SW480 (cell line): ENCODE results near the gene ACER1.
"Not testable (repeated sequence)": the region's sequence is repeated elsewhere in the genome, so short reads cannot be mapped to it uniquely, and the experiment has no call there.

ENCODE experiments used
- DNase-seq: peaks from one replicate; pipeline ENCODE4 v3.0.0-alpha.2; 2016; ENCODE audit warnings: low spot score

ACER1 gene

DNA sequence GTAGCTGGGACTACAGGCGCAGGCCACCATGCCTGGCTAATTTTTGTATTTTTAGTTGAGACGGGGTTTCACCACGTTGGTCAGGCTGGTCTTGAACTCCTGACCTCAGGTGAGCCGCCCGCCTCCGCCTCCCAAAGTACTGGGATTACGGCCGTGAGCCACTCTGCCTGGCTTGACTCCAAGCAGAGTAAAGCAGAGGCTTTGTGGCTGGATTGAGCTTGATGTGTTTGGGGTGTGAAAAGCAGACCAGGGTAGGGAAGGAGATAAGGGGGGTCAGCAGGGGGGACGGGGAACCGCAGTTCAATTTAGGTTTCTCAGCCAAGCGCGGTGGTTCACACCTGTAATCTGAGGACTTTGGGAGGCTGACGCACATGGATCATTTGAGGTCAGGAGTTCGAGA, 23.8 kb upstream of the ACER1 start:
- no peak for DNase-seq

GRCh38 chr19:6355321-6356040, 22.1 kb upstream of the ACER1 start:
- not testable (repeated sequence) for DNase-seq

DNA sequence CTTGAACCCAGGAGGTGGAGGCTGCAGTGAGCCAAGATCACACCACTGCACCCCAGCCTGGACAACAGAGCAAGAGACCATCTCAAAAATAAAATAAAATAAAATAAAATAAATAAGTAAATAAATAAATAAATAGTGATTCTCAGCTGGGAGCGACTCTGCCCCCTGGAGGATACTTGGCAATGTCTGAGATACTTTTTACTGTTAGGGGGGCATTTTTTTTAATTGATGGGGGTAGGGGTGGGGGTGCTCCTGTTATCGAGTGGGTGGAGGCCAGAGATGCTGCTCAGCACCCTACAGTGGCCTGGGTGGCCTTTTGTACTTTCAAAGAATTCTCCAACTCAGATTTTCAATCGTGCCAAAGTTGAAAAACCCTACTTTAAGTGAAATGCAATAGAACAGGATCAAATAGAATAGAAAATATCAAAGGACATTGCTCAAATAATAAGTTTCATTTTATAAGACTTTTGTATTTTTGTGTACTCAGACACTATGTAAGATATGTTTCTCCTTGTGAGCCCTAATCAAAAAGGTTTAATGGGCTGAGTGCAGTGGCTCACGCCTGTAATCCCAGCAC, 20.8 kb upstream of the ACER1 start:
- DNase-seq = no peak

DNA sequence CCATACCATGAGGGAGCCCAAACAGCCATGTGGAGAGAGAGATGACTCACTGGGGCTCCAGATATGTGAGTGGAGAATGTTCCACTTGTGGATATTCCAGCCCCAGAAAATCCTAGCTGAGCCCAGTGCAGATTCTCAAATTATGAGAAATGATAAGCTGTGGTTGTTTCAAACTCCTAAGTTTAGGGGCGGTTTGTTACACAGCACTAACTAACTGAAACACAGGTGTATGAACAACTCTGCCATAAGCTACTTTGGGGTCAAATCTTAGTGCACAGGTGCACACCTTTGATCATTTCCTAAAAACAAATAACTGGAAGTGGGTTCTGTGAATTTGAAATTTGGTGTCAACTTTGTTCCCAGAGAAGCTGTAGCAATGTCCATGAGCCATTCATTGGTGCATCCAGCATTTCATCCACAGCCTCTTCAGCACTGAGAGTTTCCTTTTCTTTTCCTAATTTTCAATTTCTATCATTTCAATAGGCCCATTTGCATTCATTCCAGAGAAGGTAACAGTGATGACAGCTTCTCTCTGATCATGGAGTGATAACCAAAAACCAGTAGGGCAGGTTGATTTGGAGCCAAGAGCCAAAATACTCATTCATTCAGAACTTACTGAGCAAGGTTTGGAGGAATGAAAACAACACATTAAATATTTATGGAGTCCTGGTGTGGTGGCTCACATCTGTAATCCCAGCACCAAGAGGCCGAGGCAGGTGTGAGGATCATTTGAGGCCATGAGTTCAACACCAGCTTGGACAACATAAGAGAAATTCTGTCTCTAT, 19.2 kb upstream of the ACER1 start:
- DNase-seq = no peak

GRCh38 chr19:6350688-6351087, 17.3 kb upstream of the ACER1 start:
- DNase-seq = no peak

- DNase-seq = not testable (repeated sequence)
Observed at GRCh38 chr19:6349271-6349670, 15.9 kb upstream of the ACER1 start.

DNA sequence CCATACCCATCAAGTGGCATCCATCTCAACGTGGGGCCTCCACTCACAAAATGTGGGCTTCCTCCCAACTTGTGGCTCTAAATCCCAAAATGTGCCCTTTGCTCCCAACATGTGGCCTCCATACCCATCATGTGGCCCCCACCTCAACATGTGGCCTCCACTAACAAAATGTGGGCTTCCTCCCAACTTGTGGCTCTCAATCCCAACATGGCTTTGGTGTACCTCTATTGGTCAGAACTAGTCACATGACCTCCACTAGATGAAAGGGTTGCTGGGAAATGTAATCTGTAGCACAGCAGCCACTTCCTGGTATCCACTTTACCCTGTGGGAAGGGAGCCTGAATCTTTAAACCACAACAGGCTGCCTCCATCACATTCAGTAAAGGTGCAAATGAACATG, 10.1 kb upstream of the ACER1 start:
- no peak for DNase-seq

DNA sequence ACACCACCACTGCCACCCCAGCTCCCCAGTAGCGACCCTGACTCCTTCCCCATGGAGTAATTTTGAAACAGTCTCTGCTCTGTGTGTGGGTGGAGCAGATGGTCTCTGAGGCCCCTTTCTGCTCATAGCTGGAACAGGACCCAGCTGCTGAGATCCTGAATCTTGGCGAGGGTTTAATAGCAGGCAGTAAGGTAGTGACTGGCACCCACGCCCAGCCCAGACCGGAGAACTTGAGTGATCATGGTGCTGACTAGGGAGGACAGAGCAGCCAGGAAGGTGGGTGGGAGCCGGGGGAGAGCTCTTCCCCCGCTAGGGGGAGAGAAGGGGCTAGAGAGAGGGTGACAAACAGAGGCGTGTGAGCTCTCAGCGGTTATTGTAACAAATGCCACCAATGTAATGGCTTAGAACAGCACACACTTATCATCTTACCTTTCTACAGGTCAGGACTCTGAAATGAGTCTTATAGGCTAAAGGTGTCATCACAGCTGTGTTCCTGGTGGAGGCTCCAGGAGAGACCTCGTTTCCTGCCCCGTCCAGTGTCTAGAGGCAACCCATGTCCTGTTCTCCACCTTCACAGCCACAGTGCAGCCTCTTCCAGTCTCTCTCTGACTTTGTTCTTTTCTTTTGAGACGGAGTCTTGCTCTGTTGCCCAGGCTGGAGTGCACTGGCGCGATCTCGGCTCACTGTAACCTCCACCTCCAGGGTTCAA, 7.2 kb upstream of the ACER1 start:
- no peak for DNase-seq

- DNase-seq = no peak
Observed at GRCh38 chr19:6334490-6335285, 1.3 kb upstream of the ACER1 start.

DNA sequence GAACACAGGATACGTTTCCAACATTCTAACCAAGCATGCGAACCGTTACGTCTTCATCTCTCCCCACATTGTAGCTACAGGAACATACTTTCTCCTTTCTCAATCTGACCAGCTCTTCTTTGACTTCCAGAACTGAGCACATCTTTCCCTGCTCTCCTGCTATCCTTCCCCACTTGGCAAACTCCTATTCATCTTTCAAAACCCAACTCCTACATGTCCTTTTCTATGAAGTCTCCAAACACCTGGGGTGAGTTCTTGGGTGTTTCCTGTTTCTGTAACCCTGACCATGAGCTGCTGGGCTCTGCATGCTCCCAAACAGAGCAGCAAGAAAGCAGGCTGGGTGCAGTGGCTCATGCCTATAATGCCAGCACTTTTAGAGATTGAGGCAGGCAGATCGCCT, 6.6 kb downstream of the ACER1 start:
- no peak for DNase-seq

- DNase-seq = no peak
Observed at GRCh38 chr19:6325614-6326013, 7.8 kb downstream of the ACER1 start.

DNA sequence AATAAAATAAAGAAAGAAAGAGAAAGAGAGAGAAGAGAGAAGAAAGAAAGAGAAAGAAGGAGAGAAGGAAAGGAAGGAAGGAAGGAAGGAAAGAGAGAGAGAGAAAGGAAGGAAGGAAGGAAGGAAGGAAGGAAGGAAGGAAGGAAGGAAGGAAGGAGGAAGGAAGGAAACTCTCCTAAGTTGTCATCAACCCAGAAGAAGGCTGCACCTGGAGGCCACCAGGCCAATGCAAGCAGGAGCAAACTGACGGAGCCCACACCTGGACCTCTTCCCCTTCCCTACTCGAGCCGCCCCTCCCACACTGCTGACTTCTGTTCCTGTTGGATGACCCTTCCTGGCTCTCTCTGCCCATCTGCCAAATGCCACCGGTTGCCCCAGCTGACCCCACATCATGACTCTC, 8.7 kb downstream of the ACER1 start:
- no peak for DNase-seq

GRCh38 chr19:6322284-6322683, 11.1 kb downstream of the ACER1 start:
- DNase-seq = no peak

DNA sequence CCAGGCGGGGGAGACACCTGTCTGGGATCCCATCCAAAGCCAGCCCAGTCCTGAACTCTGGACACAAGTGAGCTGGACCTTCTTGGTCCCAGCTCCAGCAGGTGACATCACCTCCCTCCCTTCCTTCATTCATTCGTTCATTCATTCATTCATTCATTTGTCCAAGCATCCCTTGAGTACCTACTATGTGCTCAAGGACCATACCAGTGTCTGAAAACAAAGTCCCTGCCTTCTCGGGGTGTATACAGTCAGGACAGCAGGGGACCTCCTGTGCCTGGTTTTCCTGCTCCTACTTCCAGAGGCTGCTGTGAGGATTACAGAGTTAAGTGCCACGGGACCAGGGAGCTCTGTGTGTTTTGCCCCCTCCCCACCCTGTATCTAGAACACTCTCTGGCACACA, 14.0 kb downstream of the ACER1 start:
- DNase-seq = no peak

DNA sequence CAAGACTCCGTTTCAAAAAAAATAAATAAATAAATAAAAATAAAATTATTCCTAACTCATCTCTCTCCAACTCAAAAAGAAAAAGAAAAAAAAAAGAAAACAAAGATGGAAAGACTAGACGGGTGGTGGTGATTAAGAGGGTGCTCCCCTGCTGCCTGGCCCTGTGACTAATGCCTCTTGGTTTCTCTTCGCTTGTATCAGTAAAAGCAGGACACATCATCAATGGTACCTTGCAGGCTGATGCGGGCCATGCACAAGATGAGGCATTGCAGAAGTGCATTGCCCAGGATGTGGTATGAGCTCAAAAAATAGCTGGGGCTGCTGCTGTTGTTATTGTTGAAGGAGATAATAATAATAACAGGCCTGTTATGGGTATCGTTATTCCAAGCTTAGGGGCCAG, 14.6 kb downstream of the ACER1 start:
- peak; percentile 11 for DNase-seq

- DNase-seq = not testable (repeated sequence)
Observed at GRCh38 chr19:6315646-6316045, 17.8 kb downstream of the ACER1 start.

DNA sequence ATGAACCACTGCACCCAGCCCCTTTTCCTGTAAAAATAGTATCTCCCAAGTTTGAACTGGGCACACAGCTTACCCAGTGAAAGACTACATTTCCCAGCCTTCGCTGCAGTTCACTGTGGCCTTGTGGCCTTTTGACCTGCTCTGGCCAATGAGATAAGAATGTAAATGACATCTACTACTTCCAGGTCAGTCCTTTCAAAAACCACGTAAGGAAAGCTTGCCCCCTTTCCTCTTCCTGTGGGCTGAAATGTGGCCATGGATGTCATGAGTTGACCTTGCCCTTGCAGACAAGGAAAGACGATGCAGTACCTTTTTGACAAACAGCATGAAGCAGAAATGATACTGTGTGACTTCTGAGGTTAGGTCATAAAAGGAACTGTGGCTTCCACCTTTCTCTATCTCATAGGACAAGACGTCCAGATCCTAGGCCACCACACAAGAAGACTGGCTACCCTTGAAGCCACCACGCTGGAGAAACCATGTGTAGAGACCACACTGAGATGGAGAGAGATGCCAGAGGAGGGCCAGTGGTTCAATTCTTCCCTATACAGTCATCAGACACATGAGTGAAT, 19.9 kb downstream of the ACER1 start:
- DNase-seq = no peak

DNA sequence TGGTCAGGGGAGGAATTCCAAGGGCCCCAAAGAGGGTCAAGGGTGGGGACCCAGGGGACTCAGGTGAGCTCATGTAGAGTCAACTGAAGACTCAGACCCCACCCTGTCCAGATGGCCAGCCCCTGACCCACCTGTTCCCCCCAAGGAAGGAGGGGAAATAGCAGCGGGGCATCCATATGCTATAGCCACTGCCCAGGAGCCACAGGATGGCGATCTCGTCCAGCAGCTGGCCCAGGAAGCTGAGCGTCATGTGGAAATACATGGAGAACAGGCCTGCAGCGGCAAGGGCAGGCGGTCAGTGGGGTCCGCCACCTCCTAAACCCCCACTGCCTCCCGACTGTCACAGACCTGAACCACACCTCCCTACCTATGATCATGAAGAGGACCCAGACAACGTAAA, 21.4 kb downstream of the ACER1 start:
- DNase-seq = no peak

GRCh38 chr19:6298413-6298812, 35.0 kb downstream of the ACER1 start:
- no peak for DNase-seq

- no peak for DNase-seq
Observed at GRCh38 chr19:6297202-6297601, 36.2 kb downstream of the ACER1 start.

- DNase-seq = no peak
Observed at GRCh38 chr19:6292006-6292405, 41.4 kb downstream of the ACER1 start.

DNA sequence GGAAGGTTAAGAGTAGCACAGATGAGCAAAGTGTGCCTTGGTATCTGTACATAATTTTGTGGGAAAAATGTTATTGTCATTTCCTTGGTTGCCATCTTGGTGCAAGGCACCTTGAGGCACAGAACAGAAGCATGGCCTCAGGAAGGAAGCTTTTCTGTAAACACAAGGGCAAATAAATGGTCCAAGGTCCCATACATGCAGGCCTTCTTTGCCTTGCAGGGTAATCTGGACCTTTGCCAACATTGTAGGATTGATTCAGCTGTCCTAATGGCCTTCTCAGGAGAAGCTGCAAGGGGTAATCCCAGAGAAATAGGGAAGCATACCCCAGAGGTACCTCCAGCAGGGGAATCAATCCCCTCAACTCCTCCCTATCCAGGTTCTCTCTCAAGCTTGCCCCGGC, 44.7 kb downstream of the ACER1 start:
- no peak for DNase-seq
